Activated gamma-delta T cell (primary cell): Measurements from ENCODE around the gene SCT.

Experiments
- DNase-seq: peaks from one replicate; lab custom pipeline; 2025; lab: John Stamatoyannopoulos, UW

SCT gene

DNA sequence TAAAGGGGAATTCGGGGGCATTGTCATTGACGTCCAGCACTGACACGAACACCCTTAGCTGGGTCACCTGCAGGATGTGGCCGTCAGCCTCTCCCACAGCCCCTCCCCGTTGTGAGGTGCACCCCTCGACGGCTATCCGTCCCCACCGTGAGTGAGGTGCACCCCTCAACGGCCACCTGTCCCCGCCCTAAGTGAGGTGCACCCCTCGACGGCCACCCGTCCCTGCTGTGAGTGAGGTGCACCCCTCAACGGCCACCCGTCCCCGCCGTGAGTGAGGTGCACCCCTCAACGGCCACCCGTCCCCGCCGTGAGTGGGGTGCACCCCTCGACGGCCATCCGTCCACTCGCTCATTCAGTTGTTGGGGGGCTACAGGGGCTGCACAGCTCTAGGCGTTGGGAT lies 5.1 kb downstream of the SCT start:
- no peak for DNase-seq

- no peak for DNase-seq
Measured at GRCh38 chr11:620935-621814, 5.8 kb downstream of the SCT start.

DNA sequence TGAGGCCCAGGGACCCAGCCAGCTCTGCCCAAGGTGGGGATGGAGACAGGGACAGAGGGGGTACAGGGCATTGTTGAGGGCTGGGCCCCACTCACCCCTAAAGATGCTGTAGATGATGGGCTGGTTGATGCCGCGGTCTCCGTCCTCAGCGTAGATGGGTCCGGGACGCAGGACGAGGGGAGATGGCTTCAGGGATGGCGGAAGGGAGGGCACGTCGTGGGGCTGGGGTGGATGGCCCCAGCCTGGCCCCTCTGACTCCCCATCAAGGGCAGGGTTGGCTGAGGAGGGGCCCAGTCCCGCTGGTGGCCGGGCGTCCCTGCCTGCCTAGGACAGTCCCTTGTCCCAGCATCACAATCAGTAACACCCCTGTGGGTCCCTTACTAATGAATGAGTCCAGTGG lies 6.8 kb downstream of the SCT start:
- DNase-seq = no peak

- no peak for DNase-seq
Measured at GRCh38 chr11:619628-620050, 7.3 kb downstream of the SCT start.

GRCh38 chr11:618856-619627 lies 7.9 kb downstream of the SCT start:
- DNase-seq = no peak

GRCh38 chr11:617912-618682 lies 8.9 kb downstream of the SCT start:
- no peak for DNase-seq

DNA sequence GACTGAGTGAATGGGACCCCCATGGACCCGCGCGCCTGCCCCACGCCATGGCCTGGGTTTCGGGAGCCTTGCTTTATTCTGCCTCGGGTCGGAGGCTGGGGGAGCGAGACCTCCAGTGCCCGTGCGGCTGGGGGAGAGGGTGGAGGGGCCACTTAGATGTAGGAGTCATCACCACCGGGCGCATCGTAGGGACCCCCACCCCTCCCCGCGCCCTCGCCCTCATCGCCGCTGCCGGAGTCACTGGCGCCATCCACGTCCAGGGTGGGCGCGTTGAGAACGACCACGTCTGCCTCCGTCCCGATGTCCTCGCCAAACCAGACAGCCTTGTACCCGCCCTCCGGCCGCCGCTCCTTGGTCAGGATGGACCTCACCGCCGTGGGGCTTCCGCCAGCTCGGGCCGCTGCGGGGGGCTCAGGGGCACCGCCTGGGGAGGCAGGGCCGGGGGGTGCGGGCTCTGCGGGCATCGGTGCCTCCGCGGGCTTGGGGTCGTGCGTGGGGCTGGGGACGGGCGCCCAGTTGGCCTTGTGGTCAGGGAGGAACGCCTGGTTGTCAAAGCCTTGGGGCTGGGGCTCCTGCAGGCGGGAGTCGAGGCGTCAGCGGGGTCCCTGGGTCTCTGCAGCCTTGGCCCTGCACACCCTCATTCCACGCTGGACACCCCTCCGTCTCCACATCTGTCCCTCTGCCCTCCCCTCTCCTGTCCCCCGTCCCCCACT lies 9.6 kb downstream of the SCT start:
- no peak for DNase-seq

GRCh38 chr11:616320-617198 lies 10.4 kb downstream of the SCT start:
- no peak for DNase-seq

DNA sequence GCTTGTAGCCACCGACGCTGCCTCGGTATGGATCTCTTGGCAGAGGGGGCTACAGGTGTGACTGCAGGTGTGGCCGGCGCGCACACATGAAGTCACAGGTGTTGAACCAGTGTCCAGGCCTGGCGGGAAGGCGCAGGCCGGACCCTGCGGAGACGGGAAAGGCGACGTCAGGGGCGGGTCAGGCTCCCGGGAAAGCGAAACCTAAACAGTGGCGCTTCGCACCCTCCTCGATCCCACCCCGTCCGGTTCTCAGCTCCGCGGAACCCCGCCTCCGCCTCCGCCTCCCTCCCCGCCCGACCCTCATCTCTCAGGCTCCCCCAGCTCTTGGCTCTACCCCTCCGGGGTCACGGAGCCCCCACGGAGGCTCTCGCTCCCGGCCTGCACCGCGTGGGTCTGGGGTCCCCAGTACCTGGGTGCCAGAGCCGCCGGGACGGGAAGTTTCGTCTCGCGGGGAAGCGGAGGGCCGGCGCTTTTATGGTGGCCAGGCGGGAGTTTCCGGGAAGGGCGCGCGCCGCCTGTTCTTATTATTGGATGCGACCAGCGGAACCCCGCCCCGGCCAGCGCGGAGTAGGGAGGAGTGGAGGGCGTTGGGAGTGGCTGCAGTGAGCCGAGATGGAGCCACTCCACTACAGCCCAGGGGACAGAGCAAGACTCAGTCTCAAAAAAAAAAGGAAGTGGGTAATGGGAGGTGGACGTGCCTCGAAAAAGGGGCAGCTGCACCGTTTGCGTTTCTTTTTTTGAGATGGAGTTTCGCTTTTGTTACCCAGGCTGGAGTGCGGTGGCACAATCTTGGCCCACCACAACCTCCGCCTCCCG lies 11.3 kb downstream of the SCT start, which contains the start of gene IRF7:
Gene IRF7 (minus strand): TSS at position 447 of the 816 bp plus-strand sequence. CDS start 586 bp downstream, outside the sequence.
- peak; percentile 83 for DNase-seq

DNA sequence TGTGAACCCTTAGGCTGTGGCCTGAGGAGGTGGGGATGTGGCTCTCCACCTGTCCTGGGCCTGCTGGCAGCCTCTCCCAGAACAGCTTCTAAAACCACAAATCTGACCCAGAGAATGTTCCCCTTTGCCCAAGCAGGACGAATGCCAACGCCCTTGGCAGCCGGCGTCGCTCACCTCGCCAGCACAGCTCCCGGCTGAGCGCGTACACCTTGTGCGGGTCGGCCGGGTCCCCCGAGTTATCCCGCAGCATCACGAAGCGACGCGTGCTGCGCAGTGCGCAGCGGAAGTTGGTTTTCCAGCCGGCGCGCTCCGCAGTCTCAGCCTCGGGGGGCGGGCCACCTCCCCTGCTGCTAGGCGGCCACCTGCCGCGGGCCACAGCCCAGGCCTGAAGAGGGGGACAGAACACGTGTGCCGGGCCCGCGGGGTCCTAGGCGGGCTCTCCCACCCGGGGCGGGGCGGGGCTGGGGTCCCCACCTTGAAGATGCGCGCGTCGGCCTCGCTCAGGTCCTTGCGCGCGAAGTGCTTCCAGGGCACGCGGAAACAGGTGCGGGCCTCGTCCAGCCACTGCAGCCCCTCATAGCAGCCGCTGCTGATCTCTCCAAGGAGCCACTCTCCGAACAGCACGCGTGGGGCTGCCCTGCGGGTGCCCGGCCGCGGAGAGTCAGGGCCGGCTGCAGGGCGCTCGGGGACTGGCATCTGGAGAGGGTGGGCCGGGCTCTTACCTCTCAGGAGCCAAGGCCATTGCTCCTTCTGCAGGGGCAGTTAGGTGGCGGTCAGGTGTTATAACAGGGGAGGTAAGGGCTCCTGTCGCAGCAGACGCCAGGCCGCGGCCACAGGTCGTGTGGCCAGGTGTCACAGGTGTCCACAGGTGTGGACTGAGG lies 12.1 kb downstream of the SCT start:
- DNase-seq = no peak

DNA sequence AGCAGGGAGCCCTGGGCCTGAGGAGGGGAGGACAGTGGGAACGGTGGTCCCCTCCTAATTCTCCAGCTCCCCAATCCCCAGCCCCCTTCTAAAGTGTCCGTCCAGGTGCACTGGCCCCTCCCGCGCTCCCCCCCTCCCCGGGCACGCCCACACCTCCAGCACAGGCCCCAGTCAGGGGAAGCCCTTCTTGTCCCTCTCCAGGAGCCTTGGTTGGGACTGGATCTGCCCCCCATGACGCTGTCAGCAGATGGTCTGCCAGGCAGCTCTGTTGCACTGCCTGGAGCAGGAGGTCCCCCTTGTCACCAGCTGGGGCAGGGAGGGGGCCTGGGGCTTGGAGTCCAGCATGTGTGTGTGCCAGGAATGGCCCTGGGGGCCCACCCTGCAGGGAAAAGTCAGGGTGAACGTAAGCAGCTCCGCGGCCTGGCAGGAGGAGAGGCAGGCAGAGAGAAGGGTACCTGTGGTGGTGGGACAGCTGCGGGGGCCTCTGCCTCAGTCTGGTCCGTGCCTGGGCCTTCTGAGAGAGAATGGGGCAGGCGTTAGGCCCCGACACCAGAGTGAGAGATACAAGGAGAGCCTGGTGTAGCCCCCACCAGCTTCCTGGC lies 12.9 kb downstream of the SCT start:
- no peak for DNase-seq

- peak; percentile 59 for DNase-seq
Measured at GRCh38 chr11:613369-613968, 13.5 kb downstream of the SCT start.

DNA sequence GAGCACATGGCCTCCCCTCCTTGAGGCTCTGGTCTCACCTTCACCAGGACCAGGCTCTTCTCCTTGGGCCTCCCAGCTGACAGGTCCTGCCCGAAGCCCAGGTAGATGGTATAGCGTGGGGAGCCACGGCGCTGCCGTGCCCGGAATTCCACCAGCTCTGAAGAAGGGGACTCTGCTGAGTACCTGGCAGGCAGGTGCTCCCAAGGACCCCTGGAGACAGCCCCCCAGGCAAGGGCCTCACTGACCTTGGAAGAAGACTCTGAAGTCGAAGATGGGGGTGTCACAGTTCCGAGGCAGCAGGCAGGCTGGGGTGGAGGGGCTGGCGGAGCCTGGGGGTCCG lies 14.1 kb downstream of the SCT start:
- DNase-seq = no peak

- no peak for DNase-seq
Measured at GRCh38 chr11:612201-612960, 14.6 kb downstream of the SCT start.

DNA sequence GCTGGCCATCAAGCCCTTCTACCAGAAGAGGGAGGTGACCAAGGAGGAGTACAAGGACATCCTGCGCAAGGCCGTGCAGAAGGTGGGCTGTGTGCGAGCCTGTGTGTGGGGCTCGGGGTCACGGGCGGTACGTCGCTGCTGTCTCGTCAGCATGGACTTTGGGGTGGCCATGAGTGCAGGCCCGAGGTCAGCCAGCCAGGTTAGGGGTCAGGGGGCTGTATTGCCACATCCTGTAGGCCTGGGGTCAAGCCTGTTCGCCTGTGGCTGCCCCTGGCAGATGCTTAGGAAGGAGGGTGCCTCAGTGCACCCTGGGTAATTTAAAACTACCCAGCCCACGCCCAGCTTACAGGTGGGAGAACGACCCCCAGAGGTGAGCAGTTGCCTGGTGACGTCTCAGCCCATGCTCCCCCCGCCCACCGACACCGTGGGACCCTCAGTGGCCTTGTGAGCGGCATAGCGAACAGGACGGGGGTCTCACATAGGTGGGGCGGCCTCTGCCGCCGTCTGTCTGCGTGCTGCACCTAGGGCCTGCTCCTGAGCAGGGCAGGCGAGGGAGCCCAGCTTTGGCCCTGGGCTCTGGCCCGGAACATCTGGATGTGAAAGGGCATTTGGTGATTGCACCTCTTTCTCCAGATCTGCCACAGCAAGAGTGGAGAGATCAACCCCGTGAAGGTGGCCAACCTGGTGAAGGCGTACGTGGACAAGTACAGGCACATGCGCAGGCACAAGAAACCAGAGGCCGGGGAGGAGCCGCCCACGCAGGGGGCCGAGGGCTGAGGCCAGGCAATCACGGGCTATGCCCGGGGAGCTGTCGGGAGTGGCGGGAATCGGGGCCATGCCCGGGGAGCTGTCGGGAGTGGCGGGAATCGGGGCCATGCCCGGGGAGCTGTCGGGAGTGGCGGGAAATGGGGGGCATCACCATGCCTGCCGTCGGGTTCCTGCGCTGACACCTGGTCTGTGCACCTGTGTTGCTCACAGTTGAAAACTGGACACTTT lies 15.7 kb downstream of the SCT start:
- no peak for DNase-seq
